Ishikawa (cell line): ENCODE measurements around the gene CCSER1.

ENCODE experiments used
- CEBPB ChIP-seq: IDR thresholded peaks from 2 replicates; pipeline ENCODE4 v1.6.1; 2012
- CREB1 ChIP-seq: IDR thresholded peaks from 2 replicates; pipeline ENCODE4 v1.6.1; 2012; ENCODE audit warnings: low read depth
- EGR1 ChIP-seq: IDR thresholded peaks from 2 replicates; pipeline ENCODE4 v1.6.1; 2012
- EP300 ChIP-seq: IDR thresholded peaks from 2 replicates; pipeline ENCODE4 v1.6.1; 2012; ENCODE audit warnings: borderline replicate concordance
- FOXM1 ChIP-seq: IDR thresholded peaks from 2 replicates; pipeline ENCODE4 v1.6.1; 2012; ENCODE audit warnings: low read depth, borderline replicate concordance
- MAX ChIP-seq: IDR thresholded peaks from 2 replicates; pipeline ENCODE4 v1.6.1; 2012
- NFIC ChIP-seq: IDR thresholded peaks from 2 replicates; pipeline ENCODE4 v1.6.1; 2012
- RAD21 ChIP-seq: IDR thresholded peaks from 2 replicates; pipeline ENCODE4 v1.6.1; 2012; ENCODE audit warnings: low read depth
- REST ChIP-seq: IDR thresholded peaks from 2 replicates; pipeline ENCODE4 v1.6.1; 2012; ENCODE audit warnings: low read depth, mild to moderate bottlenecking
- TAF1 ChIP-seq: IDR thresholded peaks from 2 replicates; pipeline ENCODE4 v1.6.1; 2012; ENCODE audit warnings: low read depth, mild to moderate bottlenecking
- TCF12 ChIP-seq: IDR thresholded peaks from 2 replicates; pipeline ENCODE4 v1.6.1; 2012; ENCODE audit warnings: low read depth
- TEAD4 ChIP-seq: IDR thresholded peaks from 2 replicates; pipeline ENCODE4 v1.6.1; 2012
- USF1 ChIP-seq: IDR thresholded peaks from 2 replicates; pipeline ENCODE4 v1.6.1; 2012
- YY1 ChIP-seq: IDR thresholded peaks from 2 replicates; pipeline ENCODE4 v1.6.1; 2012; ENCODE audit warnings: low read depth
- ZBTB7A ChIP-seq: IDR thresholded peaks from 2 replicates; pipeline ENCODE4 v1.6.1; 2012; ENCODE audit warnings: low read depth

CCSER1 gene

GRCh38 chr4:90875791-90876190, 748.6 kb downstream of the CCSER1 start:
- TF ChIP-seq TAF1, result no peak

GRCh38 chr4:90876296-90876695, 749.1 kb downstream of the CCSER1 start:
- TF ChIP-seq FOXM1 (no peak), MAX (no peak), EGR1 (no peak), USF1 (no peak), TEAD4 (no peak), TCF12 (no peak), EP300 (no peak), CEBPB (no peak), RAD21 (no peak), REST (no peak), TAF1 (no peak), CREB1 (no peak), YY1 (no peak), NFIC (no peak), ZBTB7A (no peak)

- TF ChIP-seq EP300 (no peak), FOXM1 (no peak), REST (no peak), RAD21 (no peak), USF1 (no peak), CREB1 (no peak), MAX (no peak), CEBPB (no peak), TEAD4 (no peak), TCF12 (no peak), EGR1 (no peak), YY1 (no peak), ZBTB7A (no peak), NFIC (no peak), TAF1 (no peak)
Measured at GRCh38 chr4:90883519-90883918, 756.3 kb downstream of the CCSER1 start.

GRCh38 chr4:90888571-90888970, 761.4 kb downstream of the CCSER1 start:
- TF ChIP-seq ZBTB7A (no peak), USF1 (no peak), YY1 (no peak), MAX (no peak), RAD21 (no peak), EGR1 (no peak), REST (no peak), EP300 (no peak), FOXM1 (no peak), TEAD4 (no peak), TCF12 (no peak), CEBPB (no peak), CREB1 (no peak), TAF1 (no peak), NFIC (no peak)

- TF ChIP-seq TEAD4 (0 out of 2 replicates have a peak, but pooled peaks have one; percentile 11), EGR1 (no peak), REST (no peak), NFIC (peak; percentile 31; the same call in 1 of the 2 replicates), TCF12 (0 out of 2 replicates have a peak, but pooled peaks have one; percentile 18), CEBPB (peak; percentile 27; the same call in 1 of the 2 replicates), EP300 (peak; percentile 67; the same call in 1 of the 2 replicates), FOXM1 (peak; percentile 41; the same call in 1 of the 2 replicates), RAD21 (no peak), ZBTB7A (no peak), USF1 (no peak), MAX (no peak), TAF1 (no peak), CREB1 (no peak), YY1 (no peak)
Measured at GRCh38 chr4:90889171-90889570, 762.0 kb downstream of the CCSER1 start.
